ENCODE measurements around the gene SPTBN4. TPM values are rescaled to one million over a fixed set of nuclear protein-coding genes. Genes with fewer than 3 reads are reported as not detected.
A peak's percentile ranks its signal among the peaks of the same experiment; 100 is the strongest.

The SPTBN4 gene
- total and polyA plus RNA-seq, 2 of the 4 experiments (the other 2 are of a cell fraction): 0.72 to 0.91 TPM

DNA sequence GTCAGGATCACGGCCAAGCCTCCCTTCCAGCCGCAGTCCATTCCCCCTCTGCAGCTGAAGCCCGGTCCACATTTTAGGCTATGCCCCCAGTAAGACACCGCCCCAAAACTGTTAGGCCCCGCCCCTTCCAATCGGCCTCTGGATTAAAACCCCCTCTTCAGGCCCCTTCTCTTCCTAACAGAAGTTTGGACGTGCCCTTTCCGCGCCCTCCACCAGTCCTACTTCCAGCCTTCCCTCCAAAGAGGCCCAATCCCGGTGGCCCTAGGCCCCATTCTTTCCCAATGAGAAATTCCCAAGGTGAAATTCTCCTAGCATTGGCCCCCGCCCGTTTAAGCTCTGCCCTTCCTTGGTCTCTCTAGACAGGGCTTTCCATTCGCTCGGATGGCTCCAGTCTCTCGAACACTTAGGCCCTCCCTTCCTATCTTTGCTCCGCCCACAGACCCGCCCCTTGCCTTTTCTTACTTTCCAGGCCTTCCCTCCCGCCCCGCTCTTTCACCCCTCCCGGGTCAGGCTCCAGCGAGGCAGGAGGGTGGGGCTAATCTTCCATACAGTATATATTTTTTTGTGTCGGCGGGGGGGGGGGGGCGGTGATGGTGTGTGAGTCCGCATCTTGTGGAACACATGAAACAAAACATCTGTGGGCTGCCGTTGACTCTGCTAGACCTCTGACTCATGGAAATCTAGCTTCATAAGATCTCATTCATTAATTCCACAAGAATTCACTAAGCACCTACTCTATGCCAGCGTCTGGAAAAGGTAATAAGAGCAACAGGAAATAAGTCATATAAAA lies 148.0 kb downstream of the SPTBN4 start:
- POLR2A ChIA-PET (ENCODE audit: unreplicated experiment): interaction anchor here (1.2 to 1.6 kb wide), 2 partner anchors 12 to 194 kb away, joined by 3 to 7 read pairs; no protein-coding TSS in a partner anchor
- in situ Hi-C loops (cut with MboI; ENCODE audit: low sequenced_read_pairs): no loop called here
- H2BK120ac ChIP-seq (ENCODE audit: low read depth, low read length): peak overlapping the region; percentile 75
- H3K4me3 ChIP-seq (ENCODE audit: insufficient read depth, low read depth, low read length): peak overlapping the region; percentile 64
- peak overlapping the region; percentile 91 for H2AK5ac ChIP-seq (ENCODE audit: low read depth, low read length)
- peak overlapping the region; percentile 78 for H4K91ac ChIP-seq (ENCODE audit: insufficient read depth, low read depth, low read length)
- peak overlapping the region; percentile 80; the same call in 1 of the 2 replicates for H3K56ac ChIP-seq (ENCODE audit: extremely low read depth, insufficient read depth, low read length)
- 2% methylated on average over 12 of the region's 27 CpGs; no CpG with 5 or more reads in 1 of the 2 experiments for WGBS, 2 experiments (ENCODE audit: extremely low coverage in 2 of 2, insufficient read length in 1 of 2)
- H4K5ac ChIP-seq (ENCODE audit: low read depth, low read length): peak overlapping the region; percentile 17
- no peaks in the 10 kb centered on the region for H3K9me3 ChIP-seq (ENCODE audit: control insufficient read depth, insufficient read depth, low read length)
- peak overlapping the region; percentile 96 for H3K27ac ChIP-seq (ENCODE audit: insufficient read depth, low read length)
- peak overlapping the region; percentile 60; the same call in 1 of the 3 replicates for H2BK15ac ChIP-seq (ENCODE audit: low read depth, low read length)
- TF ChIP-seq CEBPB (IDR thresholded peaks at IDR 0.05; ENCODE audit: low read depth, low read length) (no peak), RFX5 (IDR thresholded peaks at IDR 0.05; ENCODE audit: low read depth, low read length) (no peak), FOS (IDR thresholded peaks at IDR 0.05; ENCODE audit: low read depth, low read length) (peak; percentile 74), MAZ (IDR thresholded peaks at IDR 0.05; ENCODE audit: borderline replicate concordance, low read depth, low read length) (peak; percentile 88), RAD21 (IDR thresholded peaks at IDR 0.05; ENCODE audit: low read length) (no peak), BHLHE40 (IDR thresholded peaks at IDR 0.05; ENCODE audit: low read depth, low read length) (no peak), NFE2L2 (IDR thresholded peaks at IDR 0.05; ENCODE audit: low read depth, low read length) (0 out of 2 replicates have a peak, but pooled peaks have one; percentile 40), RCOR1 (IDR thresholded peaks at IDR 0.05; ENCODE audit: insufficient replicate concordance, low read length) (no peak), POLR2A (IDR thresholded peaks at IDR 0.05; ENCODE audit: low read depth, low read length) (peak; percentile 54; the same call in 1 of the 2 replicates)
- TF ChIP-seq, protein P1, sequence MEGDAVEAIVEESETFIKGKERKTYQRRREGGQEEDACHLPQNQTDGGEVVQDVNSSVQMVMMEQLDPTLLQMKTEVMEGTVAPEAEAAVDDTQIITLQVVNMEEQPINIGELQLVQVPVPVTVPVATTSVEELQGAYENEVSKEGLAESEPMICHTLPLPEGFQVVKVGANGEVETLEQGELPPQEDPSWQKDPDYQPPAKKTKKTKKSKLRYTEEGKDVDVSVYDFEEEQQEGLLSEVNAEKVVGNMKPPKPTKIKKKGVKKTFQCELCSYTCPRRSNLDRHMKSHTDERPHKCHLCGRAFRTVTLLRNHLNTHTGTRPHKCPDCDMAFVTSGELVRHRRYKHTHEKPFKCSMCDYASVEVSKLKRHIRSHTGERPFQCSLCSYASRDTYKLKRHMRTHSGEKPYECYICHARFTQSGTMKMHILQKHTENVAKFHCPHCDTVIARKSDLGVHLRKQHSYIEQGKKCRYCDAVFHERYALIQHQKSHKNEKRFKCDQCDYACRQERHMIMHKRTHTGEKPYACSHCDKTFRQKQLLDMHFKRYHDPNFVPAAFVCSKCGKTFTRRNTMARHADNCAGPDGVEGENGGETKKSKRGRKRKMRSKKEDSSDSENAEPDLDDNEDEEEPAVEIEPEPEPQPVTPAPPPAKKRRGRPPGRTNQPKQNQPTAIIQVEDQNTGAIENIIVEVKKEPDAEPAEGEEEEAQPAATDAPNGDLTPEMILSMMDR (conservative IDR thresholded peaks at IDR 0.05; ENCODE audit: low read depth, low read length): no peak
- peaks cover 12% of the 10 kb centered on the region for H3K9me1 ChIP-seq (ENCODE audit: insufficient read depth, low read length)
- peak overlapping the region; percentile 89 for H3K4ac ChIP-seq (ENCODE audit: low read depth, low read length)
- peak overlapping the region; percentile 69 for H3K18ac ChIP-seq (ENCODE audit: low read depth, low read length)
- H2BK20ac ChIP-seq (ENCODE audit: low read depth, low read length): no peak overlapping the region
- H3K36me3 ChIP-seq (ENCODE audit: control insufficient read depth, insufficient read depth, low read length): peaks cover 39% of the 10 kb centered on the region
- peak; percentile 87 for ATAC-seq (ENCODE audit: low read depth)
- CTCF ChIA-PET: interaction anchor here (0.6 to 1.5 kb wide), 4 partner anchors 11 to 184 kb away, joined by 3 to 11 read pairs (median 4); no protein-coding TSS in a partner anchor
- no TSS peak for BruUV-seq (replicated peaks)
- H2AK9ac ChIP-seq (replicated peaks; ENCODE audit: low read depth, low read length, poor library complexity): peak overlapping the region; percentile 95
- intact Hi-C loops (cut with micrococcal nuclease): loop anchor here (1.0 kb wide), 3 partner anchors 11 to 172 kb away; no protein-coding TSS in a partner anchor
- peaks cover 4 to 28% of the 10 kb centered on the region in 2 experiments for H3K79me1 ChIP-seq (ENCODE audit: low read depth in 1 of 2, low read length in 2 of 2)
- H3K4me2 ChIP-seq (ENCODE audit: low read depth, low read length): peak overlapping the region; percentile 62
- peak overlapping the region; percentile 71 for H3K23ac ChIP-seq (ENCODE audit: low read depth, low read length)
- peaks cover 3% of the 10 kb centered on the region; the same call in 1 of the 2 replicates for H4K20me1 ChIP-seq (ENCODE audit: insufficient read depth, low read length)
- H3K14ac ChIP-seq (replicated peaks; ENCODE audit: low read depth, low read length): peak overlapping the region; percentile 83
- H3K4me1 ChIP-seq (ENCODE audit: control insufficient read depth, insufficient read depth, low read length): peaks cover 12% of the 10 kb centered on the region; the same call in 1 of the 2 replicates
- dilution Hi-C loops (cut with HindIII; ENCODE audit: low sequenced_read_pairs, unreplicated experiment): no loop called here
- H2BK5ac ChIP-seq (ENCODE audit: low read depth, low read length, poor library complexity, severe bottlenecking): peak overlapping the region; percentile 87
- peak overlapping the region; percentile 63 to 87 for H4K8ac ChIP-seq (ENCODE audit: low read depth in 2 of 2, low read length in 2 of 2)
- H2AFZ ChIP-seq (replicated peaks; ENCODE audit: low read length, poor library complexity): peak overlapping the region; percentile 87
- no peaks in the 10 kb centered on the region for H3K27me3 ChIP-seq (ENCODE audit: control insufficient read depth, insufficient read depth, low read length)
- DNase-seq: peak; percentile 99
- peak overlapping the region; percentile 89 for H3K9ac ChIP-seq (ENCODE audit: low read depth, low read length)
